Effector memory CD4-positive, alpha-beta T cell (primary cell): ENCODE results near the gene TBCD.

Source experiments
- DNase-seq, 3 donors: peaks; one replicate each; pipeline ENCODE4 v3.0.0-alpha.2; 2020
- H3K27ac ChIP-seq: 2 replicates; pipeline ENCODE4 v1.7.0; 2013; ENCODE audit warnings: mild to moderate bottlenecking, low read length, moderate library complexity; ENCODE audit not compliant: insufficient read depth, poor library complexity, severe bottlenecking
- H3K27me3 ChIP-seq: replicated peaks from 2 replicates; pipeline ENCODE4 v1.7.0; 2013; ENCODE audit warnings: mild to moderate bottlenecking, low read length; ENCODE audit not compliant: insufficient read depth, control insufficient read depth, poor library complexity, severe bottlenecking
- H3K36me3 ChIP-seq: 2 replicates; pipeline ENCODE4 v1.7.0; 2013; ENCODE audit warnings: mild to moderate bottlenecking, low read length, moderate library complexity; ENCODE audit not compliant: control insufficient read depth, insufficient read depth
- H3K4me1 ChIP-seq: 2 replicates; pipeline ENCODE4 v1.7.0; 2013; ENCODE audit warnings: low read length, mild to moderate bottlenecking; ENCODE audit not compliant: control insufficient read depth, insufficient read depth, poor library complexity, severe bottlenecking
- H3K4me3 ChIP-seq: 2 replicates; pipeline ENCODE4 v1.7.0; 2013; ENCODE audit warnings: low read length, low read depth, mild to moderate bottlenecking; ENCODE audit not compliant: insufficient read depth, poor library complexity, severe bottlenecking
- H3K9me3 ChIP-seq: 2 replicates; pipeline ENCODE4 v1.7.0; 2013; ENCODE audit warnings: mild to moderate bottlenecking, low read length, moderate library complexity; ENCODE audit not compliant: control insufficient read depth

The TBCD gene

DNA sequence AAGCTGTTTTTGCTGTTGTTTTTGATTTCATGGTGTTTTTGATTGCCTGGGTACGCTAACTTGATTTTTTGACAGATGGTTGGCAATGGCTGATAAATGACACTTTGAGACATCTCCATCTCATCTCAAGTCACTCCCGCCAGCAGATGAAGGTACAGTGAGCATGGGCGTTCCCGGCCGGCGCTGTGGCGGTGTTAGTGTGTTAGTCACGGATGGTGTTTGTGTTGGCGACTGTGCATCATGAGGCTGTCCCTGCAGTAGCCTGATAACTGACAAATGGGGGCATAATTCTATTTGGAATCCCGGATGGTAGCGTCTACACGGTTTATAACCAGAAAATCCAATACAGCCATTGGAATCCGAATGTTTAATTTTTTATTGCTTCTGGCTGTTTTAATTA lies 169.6 kb downstream of the TBCD start:
- H3K27me3 ChIP-seq: no peaks in the 10 kb centered on the region
- DNase-seq: no peak
- no peaks in the 10 kb centered on the region for H3K4me1 ChIP-seq
- H3K27ac ChIP-seq: no peak overlapping the region
- no peaks in the 10 kb centered on the region for H3K9me3 ChIP-seq
- peaks cover 35% of the 10 kb centered on the region for H3K36me3 ChIP-seq
- H3K4me3 ChIP-seq: no peak overlapping the region

DNA sequence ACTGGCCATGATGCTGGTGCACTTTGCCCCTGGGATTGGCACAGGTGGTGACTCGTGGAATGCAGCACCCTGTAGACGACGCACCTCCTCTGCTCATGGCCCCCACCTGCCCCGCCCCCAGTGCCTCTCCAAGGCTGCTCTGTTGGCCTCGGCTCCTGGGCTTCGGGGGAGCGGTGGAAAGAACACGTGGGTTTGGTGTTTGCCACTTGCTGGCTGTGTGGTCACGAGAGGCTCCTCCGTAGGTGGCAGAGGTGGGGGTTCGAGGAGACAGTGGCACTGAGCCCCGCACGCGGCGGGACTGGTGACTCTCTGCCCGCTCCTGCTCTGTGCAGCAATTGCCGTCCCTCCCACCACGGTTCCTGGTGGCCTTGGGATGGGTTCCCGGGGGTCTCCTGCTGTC lies 170.8 kb downstream of the TBCD start:
- H3K36me3 ChIP-seq: peaks cover 47% of the 10 kb centered on the region
- no peak overlapping the region for H3K4me3 ChIP-seq
- no peaks in the 10 kb centered on the region for H3K9me3 ChIP-seq
- H3K4me1 ChIP-seq: no peaks in the 10 kb centered on the region
- no peak overlapping the region for H3K27ac ChIP-seq
- no peaks in the 10 kb centered on the region for H3K27me3 ChIP-seq
- no peak for DNase-seq

DNA sequence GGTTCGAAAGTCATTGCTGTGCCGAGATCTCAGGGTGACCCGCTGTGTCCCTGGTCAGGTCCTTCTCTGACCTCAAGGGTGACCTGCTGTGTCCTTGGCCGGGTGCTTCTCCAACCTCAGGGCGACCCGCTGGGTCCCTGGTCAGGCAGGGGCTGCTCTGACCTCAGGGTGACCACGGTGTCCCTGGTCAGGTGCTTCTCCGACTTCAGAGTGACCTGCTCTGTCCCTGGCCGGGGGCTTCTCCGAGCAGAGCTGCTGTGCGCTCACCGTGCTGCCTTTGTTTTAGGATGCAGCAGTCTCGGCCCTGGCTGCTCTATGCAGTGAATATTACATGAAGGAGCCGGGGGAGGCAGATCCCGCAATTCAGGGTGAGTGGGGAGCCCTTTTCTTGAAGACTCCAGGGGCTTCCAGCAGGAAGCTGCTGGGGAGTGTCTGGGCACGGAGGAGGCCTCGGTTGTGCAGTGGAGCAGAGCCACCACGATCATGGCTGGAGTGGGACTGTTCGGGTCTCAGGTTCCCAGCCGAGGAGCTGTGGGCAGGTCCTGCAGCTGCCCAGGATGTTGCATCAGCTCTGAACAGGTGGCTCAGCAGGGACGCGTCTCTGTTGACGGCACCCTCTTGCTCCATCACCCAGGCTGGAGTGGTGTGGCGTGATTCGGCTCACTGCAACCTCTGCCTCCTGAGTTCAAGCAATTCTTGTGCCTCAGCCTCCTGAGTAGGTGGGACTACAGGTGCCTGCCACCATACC lies 171.7 kb downstream of the TBCD start:
- no peaks in the 10 kb centered on the region for H3K27me3 ChIP-seq
- no peak for DNase-seq
- no peaks in the 10 kb centered on the region for H3K4me1 ChIP-seq
- H3K4me3 ChIP-seq: no peak overlapping the region
- no peak overlapping the region for H3K27ac ChIP-seq
- peaks cover 56% of the 10 kb centered on the region for H3K36me3 ChIP-seq
- H3K9me3 ChIP-seq: no peaks in the 10 kb centered on the region

DNA sequence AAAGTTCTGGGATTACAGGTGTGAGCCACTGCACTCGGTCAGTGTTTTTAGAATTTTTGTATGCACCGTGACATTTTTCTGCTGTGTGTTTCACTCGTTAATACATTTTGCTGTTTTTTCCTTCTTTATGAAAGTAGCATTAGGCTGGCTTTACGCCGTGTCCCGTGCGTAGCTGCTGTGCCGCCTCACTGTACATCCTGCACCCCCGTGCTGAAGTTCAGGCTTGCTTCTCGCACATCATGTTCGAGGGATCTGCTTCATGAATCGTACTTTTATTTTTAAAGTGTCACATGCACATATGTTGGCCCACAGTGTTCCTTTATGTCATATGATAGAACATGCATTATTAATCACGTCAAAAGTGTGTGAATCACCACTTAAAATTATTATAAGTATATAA lies 172.3 kb downstream of the TBCD start:
- Histone ChIP-seq H3K9me3 (no peaks in the 10 kb centered on the region), H3K4me1 (no peaks in the 10 kb centered on the region), H3K36me3 (peaks cover 63% of the 10 kb centered on the region), H3K4me3 (no peak overlapping the region), H3K27ac (no peak overlapping the region), H3K27me3 (no peaks in the 10 kb centered on the region)
- no peak for DNase-seq

DNA sequence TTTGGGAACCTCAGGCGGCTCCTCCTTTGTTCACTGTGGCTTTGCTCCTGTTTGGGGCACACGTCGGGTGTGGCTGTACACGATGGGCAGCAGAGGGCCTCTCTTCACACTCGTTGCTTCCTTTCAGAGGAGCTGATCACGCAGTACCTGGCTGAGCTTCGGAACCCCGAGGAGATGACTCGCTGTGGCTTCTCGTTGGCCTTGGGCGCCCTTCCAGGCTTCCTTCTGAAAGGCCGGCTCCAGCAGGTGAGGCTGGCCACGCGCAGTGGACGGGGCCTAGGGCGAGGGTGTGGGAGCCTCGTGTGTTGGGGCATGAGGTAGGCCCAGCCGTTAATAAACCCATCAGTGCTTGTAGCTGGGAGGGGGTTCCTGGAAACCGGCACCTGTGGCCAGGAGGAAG lies 172.9 kb downstream of the TBCD start:
- Histone ChIP-seq H3K4me3 (no peak overlapping the region), H3K9me3 (no peaks in the 10 kb centered on the region), H3K27ac (no peak overlapping the region), H3K36me3 (peaks cover 68% of the 10 kb centered on the region), H3K27me3 (no peaks in the 10 kb centered on the region), H3K4me1 (no peaks in the 10 kb centered on the region)
- DNase-seq: no peak

DNA sequence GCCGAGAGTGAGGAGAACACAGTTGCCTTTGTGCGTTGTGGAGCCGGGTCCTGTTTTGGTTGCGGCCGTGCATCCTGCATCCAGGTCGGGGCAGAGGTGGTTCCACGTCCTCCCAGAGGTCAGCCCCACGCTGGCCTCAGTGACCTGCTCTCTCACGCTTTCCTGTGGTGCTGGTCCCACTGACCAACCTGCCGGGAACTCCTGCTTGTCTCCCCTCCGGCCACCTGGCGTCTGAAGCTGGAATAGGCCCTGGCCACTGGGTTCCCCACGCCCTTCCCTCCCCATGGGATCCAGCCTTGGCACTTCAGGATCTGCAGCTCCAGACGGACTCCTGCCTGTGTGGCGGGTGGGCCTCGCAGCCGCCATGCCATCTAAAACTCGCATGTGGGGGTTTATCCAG lies 173.5 kb downstream of the TBCD start:
- Histone ChIP-seq H3K4me3 (no peak overlapping the region), H3K36me3 (peaks cover 71% of the 10 kb centered on the region), H3K9me3 (no peaks in the 10 kb centered on the region), H3K27me3 (no peaks in the 10 kb centered on the region), H3K27ac (no peak overlapping the region), H3K4me1 (no peaks in the 10 kb centered on the region)
- no peak for DNase-seq

DNA sequence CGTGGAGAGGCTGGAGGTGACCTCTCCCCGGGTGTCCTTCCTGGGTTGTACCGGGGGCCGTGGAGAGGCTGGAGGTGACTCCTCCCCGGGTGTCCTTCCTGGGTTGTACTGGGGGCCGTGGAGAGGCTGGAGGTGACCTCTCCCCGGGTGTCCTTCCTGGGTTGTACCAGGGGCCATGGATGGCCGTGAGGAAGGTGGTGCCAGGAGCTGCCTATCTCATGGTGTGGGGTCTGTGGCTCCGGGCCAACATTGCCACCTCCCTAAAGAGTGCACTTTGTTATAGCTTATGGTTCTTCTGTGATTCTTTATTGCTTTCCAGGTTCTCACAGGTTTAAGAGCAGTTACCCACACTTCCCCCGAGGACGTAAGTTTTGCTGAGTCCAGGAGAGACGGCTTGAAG lies 174.2 kb downstream of the TBCD start:
- no peak overlapping the region for H3K4me3 ChIP-seq
- H3K36me3 ChIP-seq: peaks cover 75% of the 10 kb centered on the region

DNA sequence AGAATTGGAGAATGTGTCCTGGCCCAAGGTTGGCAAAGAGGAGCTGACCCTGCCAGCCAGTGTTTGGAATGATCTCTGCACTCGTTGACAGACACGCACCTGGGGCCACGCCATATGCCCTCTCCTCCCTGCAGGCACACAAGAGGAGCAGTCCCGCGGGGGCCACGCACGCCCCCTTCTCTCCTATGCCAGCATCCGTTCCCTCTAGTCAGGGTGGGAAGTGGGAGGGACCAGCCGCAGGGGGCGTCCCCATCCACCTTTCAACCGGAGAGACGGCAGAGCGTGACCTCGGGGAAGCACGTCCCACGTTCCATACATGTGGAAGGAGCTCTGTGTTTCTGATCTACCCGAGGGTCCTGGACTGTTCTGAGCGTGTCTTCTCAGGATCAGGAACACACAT lies 174.9 kb downstream of the TBCD start:
- H3K4me1 ChIP-seq: no peaks in the 10 kb centered on the region
- no peaks in the 10 kb centered on the region for H3K9me3 ChIP-seq
- no peaks in the 10 kb centered on the region for H3K27me3 ChIP-seq
- DNase-seq: no peak
- no peak overlapping the region for H3K27ac ChIP-seq
- peaks cover 81% of the 10 kb centered on the region for H3K36me3 ChIP-seq
- no peak overlapping the region for H3K4me3 ChIP-seq

More for the DNA sequence above, 174.2 kb downstream of the TBCD start:
- H3K27ac ChIP-seq: no peak overlapping the region
- H3K9me3 ChIP-seq: no peaks in the 10 kb centered on the region
- no peaks in the 10 kb centered on the region for H3K4me1 ChIP-seq
- DNase-seq: no peak
- no peaks in the 10 kb centered on the region for H3K27me3 ChIP-seq

DNA sequence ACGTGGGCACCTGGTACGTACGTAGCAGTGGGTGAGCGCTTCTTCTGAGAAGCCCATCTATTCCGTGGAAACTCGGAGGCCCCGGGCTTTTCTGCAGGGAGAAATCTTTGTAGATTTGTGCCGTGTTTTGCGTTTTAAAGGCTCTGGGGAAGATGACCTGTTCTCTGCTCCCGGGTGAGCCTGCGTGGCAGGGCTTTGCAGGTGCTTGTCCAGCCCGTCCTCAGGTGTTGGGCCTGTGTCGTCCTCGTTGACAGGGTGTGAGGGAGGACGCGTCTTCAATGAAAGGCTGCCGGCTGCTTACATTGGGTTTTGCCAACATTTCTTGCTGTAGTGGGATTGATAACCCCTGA lies 175.4 kb downstream of the TBCD start:
- no peak for DNase-seq
- no peaks in the 10 kb centered on the region for H3K4me1 ChIP-seq
- H3K27ac ChIP-seq: no peak overlapping the region
- peaks cover 87% of the 10 kb centered on the region for H3K36me3 ChIP-seq
- H3K4me3 ChIP-seq: no peak overlapping the region
- no peaks in the 10 kb centered on the region for H3K9me3 ChIP-seq
- H3K27me3 ChIP-seq: no peaks in the 10 kb centered on the region

DNA sequence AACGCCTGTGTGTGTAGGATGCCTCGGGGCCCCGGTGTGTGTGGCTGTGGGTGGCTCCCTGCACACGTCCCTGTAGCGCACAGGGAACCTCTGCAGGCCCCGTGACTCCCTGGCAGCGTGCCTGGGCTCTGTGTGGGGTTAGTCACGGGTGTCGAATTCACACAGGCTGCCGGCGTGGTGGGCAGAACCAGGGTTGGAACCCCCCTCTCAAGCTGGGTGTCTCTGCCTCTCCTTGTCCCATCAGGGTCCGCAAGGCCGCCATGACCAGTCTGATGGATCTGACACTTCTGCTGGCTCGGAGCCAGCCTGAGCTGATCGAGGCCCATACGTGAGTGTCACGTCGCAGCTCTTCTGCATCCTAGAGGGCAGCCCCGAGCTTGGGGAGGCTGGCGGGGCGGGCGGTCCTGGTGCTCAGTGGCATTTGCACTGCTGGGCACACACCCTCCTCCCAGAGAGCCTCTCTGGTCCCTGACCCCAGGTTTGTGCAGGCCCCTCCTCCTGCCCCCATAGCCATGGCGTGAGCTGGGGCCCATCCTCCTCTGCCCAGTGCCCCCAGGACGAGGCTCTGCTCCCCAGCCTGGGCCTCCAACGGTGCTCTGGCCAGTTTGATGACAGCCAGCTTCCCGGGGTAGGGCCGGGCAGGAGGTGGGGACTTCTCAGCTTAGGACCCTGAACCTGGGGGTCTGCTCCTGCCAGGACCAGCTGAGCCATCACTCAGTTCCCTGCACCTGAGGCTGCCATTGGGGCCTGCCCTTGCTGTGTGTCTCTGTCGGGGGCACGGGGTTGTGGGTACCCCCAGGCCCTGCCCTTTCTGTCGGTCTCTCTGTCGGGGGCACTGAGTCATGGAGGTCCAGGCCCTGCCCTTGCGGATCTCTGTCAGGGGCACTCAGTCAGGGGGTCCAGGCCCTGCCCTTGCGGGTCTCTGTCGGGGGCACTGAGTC lies 176.1 kb downstream of the TBCD start:
- DNase-seq: no peak
- no peaks in the 10 kb centered on the region for H3K27me3 ChIP-seq
- no peaks in the 10 kb centered on the region for H3K4me1 ChIP-seq
- no peak overlapping the region for H3K4me3 ChIP-seq
- no peaks in the 10 kb centered on the region for H3K9me3 ChIP-seq
- peaks cover 89% of the 10 kb centered on the region for H3K36me3 ChIP-seq
- no peak overlapping the region for H3K27ac ChIP-seq
